Left ventricle myocardium superior (tissue), 1 donor: ENCODE measurements around the gene SPTLC2. TPM values are rescaled to one million over a fixed set of nuclear protein-coding genes. Genes with fewer than 3 reads are reported as not detected.
"Not testable (repeated sequence)": the region's sequence is repeated elsewhere in the genome, so short reads cannot be mapped to it uniquely, and the experiment has no call there.

Experiments
- ATAC-seq: fragments of 200-7000 bp; cut with Tn5 transposase; one replicate; pipeline ENCODE4 v1.9.1; 2020; ENCODE audit warnings: mild to moderate bottlenecking, moderate library complexity
- DNase-seq: peaks from one replicate; pipeline ENCODE4 v3.0.0-alpha.2; 2020
- intact Hi-C: fragments of 100-400 bp; cut with micrococcal nuclease; formaldehyde crosslinking; loops from one replicate; pipeline ENCODE4 v1.11.0; 2022
- total RNA-seq: library from RNA; stranded (reverse); fragmentation: NEBNext Ultra II Directional; extraction: Animal tissue kit (Norgen Biotek cat#: 25700); gene quantifications from one replicate; pipeline ENCODE4 v1.2.1, GENCODE V29; 2021
- donor health status: DM: no; HTN: yes; CAD: no; lungs with severe emphysema.

The SPTLC2 gene
- total RNA-seq, 1 donor from 2014 or later, result 10.9 TPM

GRCh38 chr14:77635466-77635865 lies 19.0 kb upstream of the SPTLC2 start:
- DNase-seq, ATAC-seq, intact Hi-C loops: not testable (repeated sequence)

- no peak for DNase-seq
- intact Hi-C loops, result no loop called here
- ATAC-seq, result no peak
These were observed 13.7 kb upstream of the SPTLC2 start for GRCh38 chr14:77630111-77630510.

- intact Hi-C loops, result no loop called here
- no peak for DNase-seq
- ATAC-seq, result no peak
These were observed 8.9 kb upstream of the SPTLC2 start for GRCh38 chr14:77625360-77625759.

- ATAC-seq (peak; percentile 51), DNase-seq (no peak)
- intact Hi-C loops, result no loop called here
These were observed 6.8 kb upstream of the SPTLC2 start for GRCh38 chr14:77623201-77623600.

GRCh38 chr14:77622366-77622961 lies 6.0 kb upstream of the SPTLC2 start:
- intact Hi-C loops, result no loop called here

GRCh38 chr14:77620222-77620870 lies 3.9 kb upstream of the SPTLC2 start:
- intact Hi-C loops, result no loop called here
- DNase-seq (no peak), ATAC-seq (no peak)

More at GRCh38 chr14:77622366-77622961, 6.0 kb upstream of the SPTLC2 start:
- DNase-seq, result no peak
- no peak for ATAC-seq

GRCh38 chr14:77618381-77618970 lies 2.0 kb upstream of the SPTLC2 start:
- intact Hi-C loops, result no loop called here
- no peak for ATAC-seq

GRCh38 chr14:77616133-77616453 lies 344 bp downstream of the SPTLC2 start:
- intact Hi-C loops, result no loop called here
- DNase-seq (no peak), ATAC-seq (peak; percentile 29)

More at GRCh38 chr14:77618381-77618970, 2.0 kb upstream of the SPTLC2 start:
- no peak for DNase-seq

- intact Hi-C loops, result no loop called here
- DNase-seq (no peak), ATAC-seq (no peak)
These were observed 890 bp downstream of the SPTLC2 start for GRCh38 chr14:77615361-77616132.

GRCh38 chr14:77613201-77613600 lies 3.2 kb downstream of the SPTLC2 start:
- intact Hi-C loops, result no loop called here
- no peak for ATAC-seq

GRCh38 chr14:77612011-77612620 lies 4.3 kb downstream of the SPTLC2 start:
- ATAC-seq, result no peak
- DNase-seq, result no peak
- intact Hi-C loops, result no loop called here

More at GRCh38 chr14:77613201-77613600, 3.2 kb downstream of the SPTLC2 start:
- no peak for DNase-seq

GRCh38 chr14:77610553-77610952 lies 5.9 kb downstream of the SPTLC2 start:
- DNase-seq (no peak), ATAC-seq (no peak)
- intact Hi-C loops, result no loop called here

GRCh38 chr14:77609922-77610321 lies 6.5 kb downstream of the SPTLC2 start:
- intact Hi-C loops, result no loop called here
- no peak for ATAC-seq
- DNase-seq, result no peak

- intact Hi-C loops, result no loop called here
These were observed 8.6 kb downstream of the SPTLC2 start for GRCh38 chr14:77607741-77608302.

GRCh38 chr14:77605392-77605972 lies 11.0 kb downstream of the SPTLC2 start:
- intact Hi-C loops, result no loop called here
- ATAC-seq, result no peak
- DNase-seq, result no peak

More at GRCh38 chr14:77607741-77608302, 8.6 kb downstream of the SPTLC2 start:
- ATAC-seq (peak; percentile 33), DNase-seq (no peak)

GRCh38 chr14:77603654-77604255 lies 12.7 kb downstream of the SPTLC2 start:
- no peak for DNase-seq
- intact Hi-C loops, result no loop called here
- peak; percentile 50 for ATAC-seq

GRCh38 chr14:77603031-77603430 lies 13.4 kb downstream of the SPTLC2 start:
- no peak for ATAC-seq

GRCh38 chr14:77601846-77602619 lies 14.4 kb downstream of the SPTLC2 start:
- ATAC-seq (no peak), DNase-seq (no peak)
- intact Hi-C loops, result no loop called here

More at GRCh38 chr14:77603031-77603430, 13.4 kb downstream of the SPTLC2 start:
- no peak for DNase-seq
- intact Hi-C loops, result no loop called here
